Testis (tissue), 3 donors: ENCODE results near the gene GMDS. TPM values are rescaled to one million over a fixed set of nuclear protein-coding genes. Genes with fewer than 3 reads are reported as not detected.

Experiments used
- DNase-seq: peaks from one replicate; pipeline ENCODE4 v3.0.0-alpha.2; 2019
- H3K27ac ChIP-seq, 2 donors: fragments of 200-600 bp; sonication (generic); one replicate each; pipeline ENCODE4 v1.5.1; 2019
- H3K27me3 ChIP-seq: fragments of 200-600 bp; sonication (generic); one replicate; pipeline ENCODE4 v1.5.1; 2019
- H3K36me3 ChIP-seq: fragments of 200-600 bp; sonication (generic); one replicate; pipeline ENCODE4 v1.5.1; 2017; ENCODE audit warnings: low read depth; ENCODE audit errors: missing control alignments
- H3K4me1 ChIP-seq: fragments of 200-600 bp; sonication (generic); one replicate; pipeline ENCODE4 v1.5.1; 2019
- H3K4me3 ChIP-seq, 2 donors: fragments of 200-600 bp; sonication (generic); one replicate each; pipeline ENCODE4 v1.5.1; 2017 to 2019
- H3K9me3 ChIP-seq: fragments of 200-600 bp; sonication (generic); one replicate; pipeline ENCODE4 v1.5.1; 2017
- POLR2A ChIP-seq: fragments of 450-650 bp; IDR thresholded peaks from one replicate; pipeline ENCODE4 v1.6.1; 2017; ENCODE audit warnings: antibody characterized with exemption, mild to moderate bottlenecking, moderate library complexity
- WGBS, 2 donors: methylation state at CpG; one replicate each; pipeline ENCODE4 v1.1.5; 2018; 5-methylcytosine and 5-hydroxymethylcytosine counted together
- intact Hi-C: fragments of 100-400 bp; cut with DNase I; formaldehyde crosslinking; loops from one replicate; pipeline ENCODE4 v1.15.1; 2023; ENCODE audit warnings: low total_unique reads
- polyA plus RNA-seq: library from polyadenylated mRNA; stranded (reverse); fragments of 350-450 nt; fragmentation: Illumina TruSeq; extraction: RNeasy Lipid Tissue Mini Kit (QIAGEN cat#74804); gene quantifications from one replicate; pipeline ENCODE4 v1.2.3, GENCODE V29; 2014; ENCODE audit warnings: low read depth, low replicate concordance; ENCODE audit not compliant: insufficient read depth
- total RNA-seq, 2 donors: library from RNA; depleted of rRNA; stranded (reverse); fragments of >200 nt; gene quantifications; one replicate each; pipeline ENCODE4 v1.2.3, GENCODE V29; 2016
- TF ChIP-seq, protein P1 (sequence below), 3 experiments: fragments of 450-650 bp in 2 of 3; fragments of 200-600 bp in 1 of 3; sonication (generic) in 1 of 3; IDR thresholded peaks; one replicate each; pipeline ENCODE4 v1.5.1; 2016 to 2019; ENCODE audit warnings: antibody characterized with exemption in 3 of 3, mild to moderate bottlenecking in 2 of 3, moderate library complexity in 1 of 3

The GMDS gene
- total and polyA plus RNA-seq, 3 donors from 2014 or later: 19.6 to 31.1 (median 22.2) TPM

DNA sequence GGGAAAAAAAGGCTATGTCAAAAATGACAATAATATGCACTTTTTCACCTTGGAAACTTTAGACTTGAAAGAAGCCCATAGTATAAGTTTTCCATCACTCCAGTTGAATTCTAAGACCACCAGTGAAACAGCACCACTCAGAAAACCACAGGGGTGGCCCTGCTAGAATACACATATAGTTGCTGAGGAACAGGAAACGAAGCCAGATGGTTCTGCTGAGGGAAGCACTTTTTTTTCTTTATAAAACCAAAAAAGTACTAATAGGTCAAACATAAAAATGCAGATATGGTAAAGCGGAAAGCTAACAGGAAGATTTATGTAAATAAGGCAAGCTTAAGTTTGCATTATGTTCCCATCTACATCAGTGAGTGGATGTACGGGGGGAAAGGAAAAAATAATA lies 331.8 kb downstream of the GMDS start:
- intact Hi-C loops: no loop called here
- H3K4me3 ChIP-seq: no peak overlapping the region
- no peak overlapping the region for H3K27ac ChIP-seq
- no peak for DNase-seq
- no peaks in the 10 kb centered on the region for H3K9me3 ChIP-seq
- H3K36me3 ChIP-seq: no peaks in the 10 kb centered on the region
- H3K4me1 ChIP-seq: peaks cover 7% of the 10 kb centered on the region
- TF ChIP-seq POLR2A: no peak
- TF ChIP-seq, protein P1, sequence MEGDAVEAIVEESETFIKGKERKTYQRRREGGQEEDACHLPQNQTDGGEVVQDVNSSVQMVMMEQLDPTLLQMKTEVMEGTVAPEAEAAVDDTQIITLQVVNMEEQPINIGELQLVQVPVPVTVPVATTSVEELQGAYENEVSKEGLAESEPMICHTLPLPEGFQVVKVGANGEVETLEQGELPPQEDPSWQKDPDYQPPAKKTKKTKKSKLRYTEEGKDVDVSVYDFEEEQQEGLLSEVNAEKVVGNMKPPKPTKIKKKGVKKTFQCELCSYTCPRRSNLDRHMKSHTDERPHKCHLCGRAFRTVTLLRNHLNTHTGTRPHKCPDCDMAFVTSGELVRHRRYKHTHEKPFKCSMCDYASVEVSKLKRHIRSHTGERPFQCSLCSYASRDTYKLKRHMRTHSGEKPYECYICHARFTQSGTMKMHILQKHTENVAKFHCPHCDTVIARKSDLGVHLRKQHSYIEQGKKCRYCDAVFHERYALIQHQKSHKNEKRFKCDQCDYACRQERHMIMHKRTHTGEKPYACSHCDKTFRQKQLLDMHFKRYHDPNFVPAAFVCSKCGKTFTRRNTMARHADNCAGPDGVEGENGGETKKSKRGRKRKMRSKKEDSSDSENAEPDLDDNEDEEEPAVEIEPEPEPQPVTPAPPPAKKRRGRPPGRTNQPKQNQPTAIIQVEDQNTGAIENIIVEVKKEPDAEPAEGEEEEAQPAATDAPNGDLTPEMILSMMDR (IDR thresholded peaks at IDR 0.05): no peak
- no peaks in the 10 kb centered on the region for H3K27me3 ChIP-seq
- 92 to 96% methylated on average over 3 of the region's 3 CpGs for WGBS, 2 donors

DNA sequence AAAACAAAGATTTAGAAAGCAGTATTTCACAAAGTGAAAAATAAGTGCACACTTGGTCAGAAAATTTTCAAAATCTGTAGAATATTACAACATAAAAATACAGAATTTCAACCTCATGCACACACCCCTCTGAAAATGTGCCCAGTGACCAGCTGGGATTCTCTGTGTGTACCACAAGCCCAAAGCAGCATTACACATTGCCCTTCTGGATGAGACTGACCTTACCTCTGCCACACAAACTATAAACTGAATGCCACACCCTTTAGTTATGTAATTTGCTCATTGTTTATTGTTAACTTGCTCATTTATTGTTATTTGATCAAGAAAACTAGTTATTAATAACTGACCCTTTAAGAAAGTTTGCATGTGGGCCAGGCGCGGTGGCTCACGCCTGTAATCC lies 332.7 kb downstream of the GMDS start:
- H3K36me3 ChIP-seq: no peaks in the 10 kb centered on the region
- intact Hi-C loops: no loop called here
- H3K27ac ChIP-seq: no peak overlapping the region
- no peaks in the 10 kb centered on the region for H3K27me3 ChIP-seq
- no peak for DNase-seq
- no peak overlapping the region for H3K4me3 ChIP-seq
- no peaks in the 10 kb centered on the region for H3K9me3 ChIP-seq
- peaks cover 7% of the 10 kb centered on the region for H3K4me1 ChIP-seq
- WGBS, 2 donors: 87 to 95% methylated on average over 3 of the region's 3 CpGs
- TF ChIP-seq POLR2A: no peak
- TF ChIP-seq, protein P1 (IDR thresholded peaks at IDR 0.05): no peak

DNA sequence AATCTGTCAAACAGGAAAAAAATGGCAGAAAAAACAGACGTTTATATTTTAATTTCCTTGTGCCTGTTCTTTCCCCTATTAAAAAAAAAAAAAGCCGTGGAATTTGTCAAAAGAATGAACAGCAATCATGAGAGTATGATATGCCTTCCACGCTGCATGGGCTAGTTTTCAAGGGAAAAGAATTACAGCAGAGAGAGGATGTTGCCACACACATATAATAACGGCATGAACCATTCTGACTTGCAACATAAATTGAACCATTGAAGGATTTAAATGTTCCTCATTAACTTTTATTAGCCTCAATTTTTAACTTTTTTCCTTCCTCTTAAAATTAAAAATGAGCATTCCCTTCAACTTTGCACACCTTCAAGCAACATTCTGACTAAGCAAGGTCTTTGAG lies 333.9 kb downstream of the GMDS start:
- intact Hi-C loops: no loop called here
- Histone ChIP-seq H3K27ac (no peak overlapping the region), H3K4me1 (peaks cover 7% of the 10 kb centered on the region), H3K4me3 (no peak overlapping the region), H3K9me3 (no peaks in the 10 kb centered on the region), H3K36me3 (no peaks in the 10 kb centered on the region), H3K27me3 (no peaks in the 10 kb centered on the region)
- DNase-seq: no peak
- 62 to 67% methylated on average over 4 of the region's 4 CpGs for WGBS, 2 donors
- TF ChIP-seq, protein P1 (IDR thresholded peaks at IDR 0.05): no peak

DNA sequence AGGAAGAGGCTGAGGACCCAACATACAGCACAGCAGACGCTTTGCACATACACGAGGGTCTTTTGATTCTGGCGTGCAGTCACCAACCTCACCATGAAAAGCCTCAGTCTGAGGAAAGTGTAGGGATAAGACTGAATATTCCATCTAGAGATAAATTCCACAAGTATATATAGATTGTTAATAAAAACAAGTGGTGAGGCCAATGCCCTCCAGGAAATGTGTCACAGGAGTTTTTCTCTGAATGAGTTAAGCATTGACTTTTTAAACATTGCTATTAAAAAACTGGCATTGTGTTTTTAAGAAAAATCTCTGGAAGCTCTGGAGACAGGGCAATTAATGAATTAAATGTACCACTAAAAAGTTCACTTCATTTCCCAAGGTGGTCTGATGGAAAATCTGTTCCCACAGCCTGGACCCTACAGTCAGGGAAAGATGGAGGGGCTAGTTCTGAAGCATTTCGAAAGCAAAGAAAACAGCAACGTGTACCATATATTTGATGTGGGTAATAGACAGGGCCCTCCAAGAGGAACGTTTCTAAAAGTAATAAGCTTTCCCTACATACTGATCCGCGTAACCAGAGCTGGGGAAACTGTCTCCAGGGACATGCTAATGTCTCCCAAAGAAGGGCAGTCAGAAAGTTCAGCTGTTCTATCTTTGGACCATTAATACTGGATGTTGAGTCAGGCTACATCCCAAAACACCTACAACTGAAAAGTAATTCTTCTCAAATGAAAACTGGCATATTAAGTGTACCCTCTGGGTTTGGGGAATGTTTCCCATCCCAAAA lies 334.6 kb downstream of the GMDS start:
- Histone ChIP-seq H3K36me3 (no peaks in the 10 kb centered on the region), H3K9me3 (no peaks in the 10 kb centered on the region), H3K27ac (no peak overlapping the region), H3K27me3 (no peaks in the 10 kb centered on the region), H3K4me1 (peaks cover 7% of the 10 kb centered on the region), H3K4me3 (no peak overlapping the region)
- 82 to 85% methylated on average over 8 of the region's 8 CpGs for WGBS, 2 donors
- intact Hi-C loops: no loop called here
- DNase-seq: no peak
- TF ChIP-seq, protein P1 (IDR thresholded peaks at IDR 0.05): no peak
- no peak for TF ChIP-seq POLR2A

DNA sequence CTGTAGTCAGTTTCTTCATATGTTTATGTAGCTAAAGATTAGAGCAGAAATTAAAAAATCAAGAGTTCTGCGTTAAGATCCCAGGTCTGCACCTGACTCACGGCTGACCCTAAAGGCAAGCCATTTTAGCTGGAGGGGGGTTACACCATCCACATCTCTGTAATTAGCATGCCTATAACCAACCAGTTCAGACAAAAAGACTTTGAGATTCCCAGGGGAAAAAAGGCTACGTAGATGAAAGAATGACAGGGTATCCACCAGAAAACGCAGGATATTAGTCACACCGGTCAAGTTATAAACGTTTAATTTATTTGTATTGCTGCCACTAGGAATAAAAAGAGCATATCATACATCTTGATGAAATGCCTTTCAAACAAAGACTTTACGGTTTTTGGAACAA lies 336.6 kb downstream of the GMDS start:
- DNase-seq: no peak
- peaks cover 13% of the 10 kb centered on the region for H3K4me1 ChIP-seq
- H3K4me3 ChIP-seq: no peak overlapping the region
- TF ChIP-seq, protein P1 (IDR thresholded peaks at IDR 0.05): no peak
- TF ChIP-seq POLR2A: no peak
- H3K27me3 ChIP-seq: no peaks in the 10 kb centered on the region
- intact Hi-C loops: no loop called here
- 88% methylated on average over 7 of the region's 7 CpGs for WGBS, 2 donors
- no peaks in the 10 kb centered on the region for H3K9me3 ChIP-seq
- no peak overlapping the region for H3K27ac ChIP-seq
- H3K36me3 ChIP-seq: no peaks in the 10 kb centered on the region
